GM21447 (cell line): Measurements from ENCODE around the gene SNAP91.
"Not testable (repeated sequence)": the region's sequence is repeated elsewhere in the genome, so short reads cannot be mapped to it uniquely, and the experiment has no call there.

ENCODE experiments used
- ATAC-seq: cut with Tn5 transposase; IDR thresholded peaks from one replicate; pipeline ENCODE4 v1.9.1; 2021; ENCODE audit not compliant: unreplicated experiment

SNAP91 gene

GRCh38 chr6:83633609-83634008, 75.3 kb downstream of the SNAP91 start:
- ATAC-seq = no peak

- ATAC-seq = no peak
Observed at GRCh38 chr6:83633149-83633548, 75.8 kb downstream of the SNAP91 start.

- not testable (repeated sequence) for ATAC-seq
Observed at GRCh38 chr6:83629908-83630307, 79.0 kb downstream of the SNAP91 start.

GRCh38 chr6:83615025-83615999, 93.6 kb downstream of the SNAP91 start:
- ATAC-seq = no peak

- ATAC-seq = no peak
Observed at GRCh38 chr6:83613378-83613777, 95.5 kb downstream of the SNAP91 start.

GRCh38 chr6:83609248-83609647, 99.7 kb downstream of the SNAP91 start:
- no peak for ATAC-seq

- no peak for ATAC-seq
Observed at GRCh38 chr6:83605517-83605916, 103.4 kb downstream of the SNAP91 start.

GRCh38 chr6:83603551-83603950, 105.3 kb downstream of the SNAP91 start:
- ATAC-seq = no peak

- no peak for ATAC-seq
Observed at GRCh38 chr6:83601119-83601518, 107.8 kb downstream of the SNAP91 start.

- ATAC-seq = no peak
Observed at GRCh38 chr6:83600459-83600858, 108.4 kb downstream of the SNAP91 start.

GRCh38 chr6:83597511-83597910, 111.4 kb downstream of the SNAP91 start:
- no peak for ATAC-seq

GRCh38 chr6:83597051-83597450, 111.8 kb downstream of the SNAP91 start:
- ATAC-seq = no peak

GRCh38 chr6:83594941-83595340, 114.0 kb downstream of the SNAP91 start:
- no peak for ATAC-seq

GRCh38 chr6:83593395-83593785, 115.5 kb downstream of the SNAP91 start:
- no peak for ATAC-seq

- peak; percentile 96 for ATAC-seq
Observed at GRCh38 chr6:83592770-83593394, 116.0 kb downstream of the SNAP91 start.

GRCh38 chr6:83590416-83590815, 118.5 kb downstream of the SNAP91 start:
- ATAC-seq = no peak

GRCh38 chr6:83589076-83589475, 119.8 kb downstream of the SNAP91 start:
- no peak for ATAC-seq

GRCh38 chr6:83578057-83578456, 130.8 kb downstream of the SNAP91 start:
- ATAC-seq = no peak

- ATAC-seq = no peak
Observed at GRCh38 chr6:83574783-83575182, 134.1 kb downstream of the SNAP91 start.

GRCh38 chr6:83571663-83572185, 137.2 kb downstream of the SNAP91 start:
- not testable (repeated sequence) for ATAC-seq

- ATAC-seq = no peak
Observed at GRCh38 chr6:83558975-83559374, 149.9 kb downstream of the SNAP91 start.

GRCh38 chr6:83556871-83557270, 152.0 kb downstream of the SNAP91 start:
- no peak for ATAC-seq
